IMR-90 (cell line): ENCODE measurements around the gene FMNL1. TPM values are rescaled to one million over a fixed set of nuclear protein-coding genes. Genes with fewer than 3 reads are reported as not detected.

Experiments used
- ATAC-seq: fragments of 200-7000 bp; cut with Tn5 transposase; 2 replicates; pipeline ENCODE4 v1.9.1; 2020; ENCODE audit warnings: low read depth, mild to moderate bottlenecking, moderate library complexity
- BruUV-seq: library from RNA; stranded (reverse); fragments of 400-500 nt; replicated peaks from 2 replicates; lab custom pipeline; 2021; lab: Mats Ljungman, UMichigan
- CTCF ChIA-PET: fragments of 300-600 bp; formaldehyde crosslinking; extraction: SDS; loops from one replicate; lab custom pipeline; 2021; ENCODE audit warnings: antibody characterized with exemption; lab: Yijun Ruan, JAX
- POLR2A ChIA-PET: fragments of 300-600 bp; sonication (Branson Sonifier 250); formaldehyde crosslinking; loops from one replicate; lab custom pipeline; 2022; ENCODE audit warnings: antibody characterized with exemption; ENCODE audit not compliant: unreplicated experiment; lab: Charles Lee
- DNase-seq: peaks from one replicate; pipeline ENCODE4 v3.0.0; 2013
- H2AFZ ChIP-seq: replicated peaks from 2 replicates; pipeline ENCODE3; 2013; ENCODE audit warnings: low read length, mild to moderate bottlenecking; ENCODE audit not compliant: poor library complexity
- H2AK5ac ChIP-seq: 2 replicates; pipeline ENCODE4 v1.6.1; 2013; ENCODE audit warnings: low read depth, low read length, inconsistent platforms
- H2AK9ac ChIP-seq: replicated peaks from 2 replicates; pipeline ENCODE3; 2013; ENCODE audit warnings: mild to moderate bottlenecking, low read depth, low read length, moderate library complexity; ENCODE audit not compliant: poor library complexity
- H2BK120ac ChIP-seq: 2 replicates; pipeline ENCODE4 v1.6.1; 2013; ENCODE audit warnings: low read depth, low read length, inconsistent platforms
- H2BK15ac ChIP-seq: 3 replicates; pipeline ENCODE4 v1.6.1; 2013; ENCODE audit warnings: low read depth, low read length, inconsistent platforms
- H2BK20ac ChIP-seq: 2 replicates; pipeline ENCODE4 v1.6.1; 2013; ENCODE audit warnings: low read depth, mild to moderate bottlenecking, inconsistent platforms, low read length, moderate library complexity
- H2BK5ac ChIP-seq: 2 replicates; pipeline ENCODE4 v1.6.1; 2013; ENCODE audit warnings: mild to moderate bottlenecking, low read depth, low read length, inconsistent platforms; ENCODE audit not compliant: poor library complexity, severe bottlenecking
- H3K14ac ChIP-seq: replicated peaks from 2 replicates; pipeline ENCODE4 v1.6.1; 2013; ENCODE audit warnings: low read depth, low read length, inconsistent platforms
- H3K18ac ChIP-seq: 2 replicates; pipeline ENCODE4 v1.6.1; 2013; ENCODE audit warnings: low read depth, low read length, control low read depth
- H3K23ac ChIP-seq: 2 replicates; pipeline ENCODE4 v1.6.1; 2013; ENCODE audit warnings: low read depth, low read length, inconsistent platforms
- H3K27ac ChIP-seq: 2 replicates; pipeline ENCODE4 v1.5.1; 2013; ENCODE audit warnings: mild to moderate bottlenecking, control low read depth, low read length; ENCODE audit not compliant: insufficient read depth
- H3K27me3 ChIP-seq: 2 replicates; pipeline ENCODE4 v1.6.1; 2013; ENCODE audit warnings: low read length; ENCODE audit not compliant: control insufficient read depth, insufficient read depth
- H3K36me3 ChIP-seq: 2 replicates; pipeline ENCODE4 v1.6.1; 2013; ENCODE audit warnings: low read length, mixed read lengths; ENCODE audit not compliant: control insufficient read depth, insufficient read depth
- H3K4ac ChIP-seq: 2 replicates; pipeline ENCODE4 v1.6.1; 2013; ENCODE audit warnings: low read depth, low read length, inconsistent platforms
- H3K4me1 ChIP-seq: 2 replicates; pipeline ENCODE4 v1.6.1; 2013; ENCODE audit warnings: low read length, mixed read lengths; ENCODE audit not compliant: control insufficient read depth, insufficient read depth
- H3K4me2 ChIP-seq: 2 replicates; pipeline ENCODE4 v1.6.1; 2013; ENCODE audit warnings: low read depth, mild to moderate bottlenecking, control low read depth, low read length, moderate library complexity
- H3K4me3 ChIP-seq: 2 replicates; pipeline ENCODE4 v1.5.1; 2013; ENCODE audit warnings: low read depth, mild to moderate bottlenecking, control low read depth, low read length, moderate library complexity; ENCODE audit not compliant: insufficient read depth
- H3K56ac ChIP-seq: 2 replicates; pipeline ENCODE4 v1.6.1; 2013; ENCODE audit warnings: low read length, inconsistent platforms; ENCODE audit not compliant: insufficient read depth; ENCODE audit errors: extremely low read depth
- H3K79me1 ChIP-seq, 2 experiments: 2 replicates each; pipeline ENCODE4 v1.6.1; 2013; ENCODE audit warnings: low read length in 2 of 2, inconsistent platforms in 1 of 2, low read depth in 1 of 2
- H3K9ac ChIP-seq: 2 replicates; pipeline ENCODE4 v1.6.1; 2013; ENCODE audit warnings: low read depth, low read length, control low read depth
- H3K9me1 ChIP-seq: 2 replicates; pipeline ENCODE4 v1.6.1; 2013; ENCODE audit warnings: low read length, inconsistent platforms; ENCODE audit not compliant: insufficient read depth
- H3K9me3 ChIP-seq: 2 replicates; pipeline ENCODE4 v1.6.1; 2013; ENCODE audit warnings: low read length; ENCODE audit not compliant: control insufficient read depth, insufficient read depth
- H4K20me1 ChIP-seq: 2 replicates; pipeline ENCODE4 v1.6.1; 2013; ENCODE audit warnings: low read length, inconsistent platforms; ENCODE audit not compliant: insufficient read depth
- H4K5ac ChIP-seq: 2 replicates; pipeline ENCODE4 v1.6.1; 2013; ENCODE audit warnings: mild to moderate bottlenecking, low read depth, low read length, control low read depth
- H4K8ac ChIP-seq, 2 experiments: 2 replicates each; pipeline ENCODE4 v1.6.1; 2013; ENCODE audit warnings: low read depth in 2 of 2, low read length in 2 of 2, control low read depth in 1 of 2, inconsistent platforms in 1 of 2
- H4K91ac ChIP-seq: 2 replicates; pipeline ENCODE4 v1.6.1; 2013; ENCODE audit warnings: low read depth, low read length, inconsistent platforms; ENCODE audit not compliant: insufficient read depth
- POLR2A ChIP-seq: IDR thresholded peaks from 2 replicates; pipeline ENCODE4 v1.6.1; 2012; ENCODE audit warnings: mild to moderate bottlenecking, low read depth, low read length
- SMC3 ChIP-seq: fragments of 150-350 bp; IDR thresholded peaks from 2 replicates; pipeline ENCODE4 v1.6.1; 2016; ENCODE audit warnings: low read depth, mild to moderate bottlenecking, antibody characterized with exemption, low read length, moderate library complexity
- WGBS, 2 experiments: methylation state at CpG; one replicate each; pipeline versions ENCODE4 v1.1.5 to v1.1.7; 2013; ENCODE audit warnings: missing lambda C conversion rate in 2 of 2; ENCODE audit not compliant: insufficient read length in 1 of 2; ENCODE audit errors: extremely low coverage in 2 of 2; 5-methylcytosine and 5-hydroxymethylcytosine counted together
- dilution Hi-C: fragments of 300-500 bp; cut with HindIII; formaldehyde crosslinking; loops from one replicate; pipeline ENCODE4 v1.14.3; 2018; ENCODE audit warnings: low sequenced_read_pairs; ENCODE audit not compliant: unreplicated experiment
- in situ Hi-C: fragments of 300-500 bp; cut with MboI; formaldehyde crosslinking; loops from 3 replicates; pipeline ENCODE4 v1.14.3; 2019; ENCODE audit warnings: low sequenced_read_pairs, inconsistent platforms, mixed read lengths
- intact Hi-C: fragments of 100-400 bp; cut with micrococcal nuclease; formaldehyde crosslinking; loops from 2 replicates; pipeline ENCODE4 v1.10.0; 2022
- polyA plus RNA-seq, 3 experiments: library from polyadenylated mRNA; depleted of rRNA; stranded (reverse); fragments of >200 nt; gene quantifications; 2 replicates each; pipeline ENCODE4 v1.2.3, GENCODE V29; 2012; ENCODE audit warnings: low replicate concordance in 1 of 3
- total RNA-seq: library from RNA; depleted of rRNA; stranded (reverse); fragments of >200 nt; gene quantifications from 2 replicates; pipeline ENCODE4 v1.2.3, GENCODE V29; 2012
- TF ChIP-seq, protein P1 (sequence below): conservative IDR thresholded peaks from 2 replicates; pipeline ENCODE4 v1.5.1; 2012; ENCODE audit warnings: mild to moderate bottlenecking, low read depth, low read length, improper control_type of control experiment

FMNL1 gene
- total and polyA plus RNA-seq, 2 of the 4 experiments (the other 2 are of a cell fraction): 0.36 to 2.3 TPM

- POLR2A ChIA-PET: no interaction called here
These were observed 31.0 kb upstream of the FMNL1 start for GRCh38 chr17:45190503-45191255.

More at GRCh38 chr17:45190503-45191255, 31.0 kb upstream of the FMNL1 start:
- no peak overlapping the region for H4K8ac ChIP-seq
- no peak overlapping the region for H3K4ac ChIP-seq
- no peaks in the 10 kb centered on the region for H3K79me1 ChIP-seq
- no peaks in the 10 kb centered on the region for H3K27me3 ChIP-seq
- peak overlapping the region; percentile 63 for H2AFZ ChIP-seq
- no peak overlapping the region for H2BK15ac ChIP-seq
- H4K5ac ChIP-seq: no peak overlapping the region
- H3K4me1 ChIP-seq: no peaks in the 10 kb centered on the region
- intact Hi-C loops: no loop called here
- no peak overlapping the region for H3K18ac ChIP-seq
- in situ Hi-C loops: no loop called here
- BruUV-seq: no TSS peak
- H3K36me3 ChIP-seq: no peaks in the 10 kb centered on the region
- no peak overlapping the region for H3K9ac ChIP-seq
- H2BK20ac ChIP-seq: no peak overlapping the region
- H3K4me2 ChIP-seq: no peak overlapping the region
- H2AK9ac ChIP-seq: no peak overlapping the region
- H3K14ac ChIP-seq: no peak overlapping the region
- H3K4me3 ChIP-seq: no peak overlapping the region
- H3K23ac ChIP-seq: no peak overlapping the region
- CTCF ChIA-PET: interaction anchor here (1.3 kb wide), 1 partner anchor 55 kb away, joined by 4 read pairs; the partner anchor contains the start of gene ACBD4
- ATAC-seq (no peak), DNase-seq (no peak)
- no peak overlapping the region for H2AK5ac ChIP-seq
- H3K27ac ChIP-seq: no peak overlapping the region
- H4K20me1 ChIP-seq: no peaks in the 10 kb centered on the region
- 25% methylated on average over 2 of the region's 11 CpGs; no CpG with 5 or more reads in 1 of the 2 experiments for WGBS, 2 experiments
- no peak overlapping the region for H3K56ac ChIP-seq
- H4K91ac ChIP-seq: no peak overlapping the region
- no peaks in the 10 kb centered on the region for H3K9me3 ChIP-seq
- no peak overlapping the region for H2BK120ac ChIP-seq
- TF ChIP-seq SMC3 (no peak), POLR2A (no peak)
- TF ChIP-seq, protein P1, sequence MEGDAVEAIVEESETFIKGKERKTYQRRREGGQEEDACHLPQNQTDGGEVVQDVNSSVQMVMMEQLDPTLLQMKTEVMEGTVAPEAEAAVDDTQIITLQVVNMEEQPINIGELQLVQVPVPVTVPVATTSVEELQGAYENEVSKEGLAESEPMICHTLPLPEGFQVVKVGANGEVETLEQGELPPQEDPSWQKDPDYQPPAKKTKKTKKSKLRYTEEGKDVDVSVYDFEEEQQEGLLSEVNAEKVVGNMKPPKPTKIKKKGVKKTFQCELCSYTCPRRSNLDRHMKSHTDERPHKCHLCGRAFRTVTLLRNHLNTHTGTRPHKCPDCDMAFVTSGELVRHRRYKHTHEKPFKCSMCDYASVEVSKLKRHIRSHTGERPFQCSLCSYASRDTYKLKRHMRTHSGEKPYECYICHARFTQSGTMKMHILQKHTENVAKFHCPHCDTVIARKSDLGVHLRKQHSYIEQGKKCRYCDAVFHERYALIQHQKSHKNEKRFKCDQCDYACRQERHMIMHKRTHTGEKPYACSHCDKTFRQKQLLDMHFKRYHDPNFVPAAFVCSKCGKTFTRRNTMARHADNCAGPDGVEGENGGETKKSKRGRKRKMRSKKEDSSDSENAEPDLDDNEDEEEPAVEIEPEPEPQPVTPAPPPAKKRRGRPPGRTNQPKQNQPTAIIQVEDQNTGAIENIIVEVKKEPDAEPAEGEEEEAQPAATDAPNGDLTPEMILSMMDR: no peak
- no peak overlapping the region for H2BK5ac ChIP-seq
- H3K9me1 ChIP-seq: no peaks in the 10 kb centered on the region
- dilution Hi-C loops: no loop called here
